Activated naive CD8-positive, alpha-beta T cell (primary cell): ENCODE measurements around the gene HMG20B.

Experiments
- H3K27ac Mint-ChIP-seq: one replicate; pipeline ENCODE4 v1.8.0; 2021; ENCODE audit warnings: mixed read lengths
- H3K27me3 Mint-ChIP-seq: one replicate; pipeline ENCODE4 v1.8.0; 2021; ENCODE audit warnings: mixed read lengths
- H3K36me3 Mint-ChIP-seq: one replicate; pipeline ENCODE4 v1.8.0; 2021; ENCODE audit warnings: mixed read lengths
- H3K4me1 Mint-ChIP-seq: one replicate; pipeline ENCODE4 v1.8.0; 2021; ENCODE audit warnings: low read depth, mixed read lengths
- H3K4me3 Mint-ChIP-seq: one replicate; pipeline ENCODE4 v1.8.0; 2021; ENCODE audit warnings: mild to moderate bottlenecking, mixed read lengths
- H3K9me3 Mint-ChIP-seq: one replicate; pipeline ENCODE4 v1.8.0; 2021; ENCODE audit warnings: low read depth, mixed read lengths

HMG20B gene

GRCh38 chr19:3610745-3611717 is 38.3 kb downstream of the HMG20B start:
- no peaks in the 10 kb centered on the region for H3K9me3 Mint-ChIP-seq
- peaks cover 10% of the 10 kb centered on the region for H3K4me1 Mint-ChIP-seq
- no peaks in the 10 kb centered on the region for H3K27me3 Mint-ChIP-seq
- H3K4me3 Mint-ChIP-seq, result no peak overlapping the region
- H3K27ac Mint-ChIP-seq, result no peak overlapping the region
- H3K36me3 Mint-ChIP-seq, result no peaks in the 10 kb centered on the region

DNA sequence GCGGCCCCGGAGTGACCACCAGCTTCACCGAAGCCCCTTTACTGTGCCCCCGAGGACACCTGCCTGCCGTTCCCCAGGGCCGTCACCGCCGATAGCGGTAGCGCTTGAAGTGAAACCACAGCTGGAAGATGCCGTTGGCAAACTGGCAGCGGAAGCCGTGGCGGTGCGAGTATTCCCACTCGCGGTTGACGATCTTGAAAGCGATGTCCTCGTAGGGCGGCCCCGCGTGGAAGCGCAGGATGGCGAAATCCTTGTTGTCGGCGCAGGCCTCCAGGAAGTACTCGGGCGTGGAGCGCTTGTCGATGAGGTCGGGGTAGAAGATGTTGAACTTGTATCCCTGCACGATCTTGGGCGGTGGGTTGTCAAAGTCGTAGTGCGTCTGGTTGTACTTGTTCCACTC is 39.1 kb downstream of the HMG20B start:
- Mint-ChIP-seq H3K4me1 (peaks cover 10% of the 10 kb centered on the region), H3K27me3 (no peaks in the 10 kb centered on the region), H3K36me3 (no peaks in the 10 kb centered on the region), H3K9me3 (no peaks in the 10 kb centered on the region), H3K27ac (no peak overlapping the region), H3K4me3 (no peak overlapping the region)

GRCh38 chr19:3612330-3612729 is 39.6 kb downstream of the HMG20B start:
- H3K4me3 Mint-ChIP-seq, result no peak overlapping the region
- peaks cover 12% of the 10 kb centered on the region for H3K4me1 Mint-ChIP-seq
- H3K9me3 Mint-ChIP-seq, result no peaks in the 10 kb centered on the region
- no peaks in the 10 kb centered on the region for H3K27me3 Mint-ChIP-seq
- no peaks in the 10 kb centered on the region for H3K36me3 Mint-ChIP-seq
- H3K27ac Mint-ChIP-seq, result no peak overlapping the region

GRCh38 chr19:3612901-3613741 is 40.4 kb downstream of the HMG20B start:
- no peaks in the 10 kb centered on the region for H3K27me3 Mint-ChIP-seq
- no peaks in the 10 kb centered on the region for H3K36me3 Mint-ChIP-seq

DNA sequence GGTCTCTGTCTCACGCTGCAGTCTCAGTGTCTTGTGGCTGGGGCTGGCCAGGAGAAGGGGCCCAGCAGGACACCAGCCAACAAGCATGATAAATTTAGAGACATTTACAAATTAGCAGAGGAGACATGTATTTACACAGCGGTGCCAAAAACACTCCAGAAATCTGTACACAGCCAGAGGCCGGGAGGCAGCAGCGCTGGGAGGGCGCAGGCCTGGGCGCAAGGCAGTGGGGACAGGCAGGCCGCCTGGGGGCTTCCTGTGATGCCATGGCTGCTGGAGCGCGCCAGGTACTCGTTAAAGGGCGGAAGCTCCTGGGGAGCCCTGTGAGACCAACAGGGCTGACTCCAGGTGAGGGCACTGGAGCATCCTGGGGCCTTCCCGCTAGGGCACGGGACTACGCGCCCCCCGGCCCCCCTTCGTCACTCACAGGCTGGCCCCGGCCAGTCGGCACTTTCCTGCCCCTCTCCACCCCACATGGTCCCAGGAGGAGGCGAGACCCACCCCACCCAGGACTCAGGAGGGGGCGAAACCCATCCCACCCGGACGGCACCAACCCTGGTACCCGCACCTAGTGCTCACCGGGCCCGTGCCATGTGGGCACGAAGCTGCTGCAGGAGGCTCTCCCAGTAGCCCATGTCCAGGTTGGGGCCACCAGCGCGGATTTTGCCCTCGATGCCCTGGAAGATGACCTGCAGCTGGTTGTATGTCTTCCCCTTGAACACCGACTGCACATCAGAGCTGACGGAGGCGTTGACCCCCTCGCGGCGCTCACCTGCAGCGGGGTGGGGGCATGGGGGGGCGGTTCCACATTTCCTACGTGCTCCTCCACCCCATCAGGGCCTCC is 41.3 kb downstream of the HMG20B start:
- Mint-ChIP-seq H3K36me3 (no peaks in the 10 kb centered on the region), H3K27me3 (no peaks in the 10 kb centered on the region), H3K4me3 (no peak overlapping the region), H3K27ac (no peak overlapping the region), H3K4me1 (peaks cover 9% of the 10 kb centered on the region), H3K9me3 (no peaks in the 10 kb centered on the region)

More at GRCh38 chr19:3612901-3613741, 40.4 kb downstream of the HMG20B start:
- no peak overlapping the region for H3K4me3 Mint-ChIP-seq
- no peaks in the 10 kb centered on the region for H3K9me3 Mint-ChIP-seq
- peaks cover 13% of the 10 kb centered on the region for H3K4me1 Mint-ChIP-seq
- H3K27ac Mint-ChIP-seq, result no peak overlapping the region

DNA sequence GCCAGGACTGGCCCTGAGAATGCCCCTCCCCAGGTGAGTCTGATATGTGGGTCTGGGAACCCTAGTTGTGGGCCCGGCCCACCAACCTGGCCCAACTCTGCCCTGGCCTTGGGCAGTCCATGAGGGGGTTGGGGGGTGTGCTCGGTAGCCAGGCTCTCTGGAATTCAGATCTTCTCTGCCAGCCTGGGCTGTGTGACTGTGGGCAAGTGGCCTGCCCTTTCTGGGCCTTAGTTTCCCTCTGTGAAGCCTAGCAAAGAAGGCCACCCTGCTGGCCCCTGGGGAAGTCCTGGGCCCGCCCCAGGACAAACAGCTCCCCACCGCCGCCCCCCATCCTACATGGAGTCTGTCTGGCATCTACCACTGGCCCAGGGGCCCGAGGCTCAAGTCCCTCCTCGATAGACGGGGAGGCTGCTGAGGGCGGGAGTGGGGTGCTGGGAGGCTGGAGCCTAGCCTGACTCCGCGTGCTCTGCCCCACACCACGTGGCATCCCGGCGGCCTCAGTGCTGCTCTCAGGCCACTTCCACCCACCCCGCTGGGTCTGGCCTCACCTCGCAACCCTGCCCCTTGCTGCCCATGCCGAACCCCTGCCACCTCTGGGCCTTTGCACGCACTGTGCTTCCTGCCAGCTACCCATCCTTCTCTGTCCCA is 42.2 kb downstream of the HMG20B start:
- Mint-ChIP-seq H3K27ac (no peak overlapping the region), H3K27me3 (no peaks in the 10 kb centered on the region), H3K36me3 (no peaks in the 10 kb centered on the region), H3K9me3 (no peaks in the 10 kb centered on the region), H3K4me1 (peaks cover 9% of the 10 kb centered on the region), H3K4me3 (no peak overlapping the region)

GRCh38 chr19:3615524-3616135 is 42.9 kb downstream of the HMG20B start:
- Mint-ChIP-seq H3K9me3 (no peaks in the 10 kb centered on the region), H3K36me3 (no peaks in the 10 kb centered on the region), H3K4me1 (peaks cover 9% of the 10 kb centered on the region), H3K27me3 (no peaks in the 10 kb centered on the region), H3K4me3 (no peak overlapping the region), H3K27ac (no peak overlapping the region)

DNA sequence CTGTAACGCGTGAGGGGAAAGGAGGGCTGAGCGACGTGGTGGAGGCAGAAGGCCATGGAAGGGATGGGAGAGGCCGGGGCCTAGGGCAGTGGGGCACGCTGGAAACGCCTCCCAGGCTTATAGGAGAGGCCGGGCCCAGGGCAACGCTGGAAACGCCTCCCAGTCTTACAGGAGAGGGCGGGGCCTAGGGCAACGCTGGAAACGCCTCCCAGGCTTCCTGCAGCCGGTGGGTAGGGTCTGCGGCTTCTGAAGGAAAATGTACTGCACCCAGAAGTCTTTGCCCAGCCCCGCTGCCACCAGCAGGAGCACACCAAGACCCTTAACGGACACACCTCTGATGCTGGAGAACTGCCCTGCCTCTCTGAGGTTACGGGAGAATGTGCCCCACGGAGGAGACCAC is 44.7 kb downstream of the HMG20B start:
- H3K27me3 Mint-ChIP-seq, result no peaks in the 10 kb centered on the region
- H3K36me3 Mint-ChIP-seq, result no peaks in the 10 kb centered on the region
- H3K4me1 Mint-ChIP-seq, result peaks cover 9% of the 10 kb centered on the region
- H3K4me3 Mint-ChIP-seq, result no peak overlapping the region
- no peaks in the 10 kb centered on the region for H3K9me3 Mint-ChIP-seq
- no peak overlapping the region for H3K27ac Mint-ChIP-seq

- Mint-ChIP-seq H3K36me3 (no peaks in the 10 kb centered on the region), H3K27ac (no peak overlapping the region), H3K4me3 (no peak overlapping the region), H3K27me3 (no peaks in the 10 kb centered on the region), H3K4me1 (peaks cover 9% of the 10 kb centered on the region), H3K9me3 (no peaks in the 10 kb centered on the region)
These were observed 45.5 kb downstream of the HMG20B start for GRCh38 chr19:3618144-3618810.

GRCh38 chr19:3618811-3619630 is 46.3 kb downstream of the HMG20B start:
- H3K27me3 Mint-ChIP-seq, result no peaks in the 10 kb centered on the region
- H3K36me3 Mint-ChIP-seq, result no peaks in the 10 kb centered on the region
- peaks cover 10% of the 10 kb centered on the region for H3K4me1 Mint-ChIP-seq

GRCh38 chr19:3619631-3620012 is 46.9 kb downstream of the HMG20B start:
- Mint-ChIP-seq H3K27ac (no peak overlapping the region), H3K36me3 (no peaks in the 10 kb centered on the region), H3K4me3 (no peak overlapping the region), H3K9me3 (no peaks in the 10 kb centered on the region), H3K27me3 (no peaks in the 10 kb centered on the region), H3K4me1 (peaks cover 16% of the 10 kb centered on the region)

More at GRCh38 chr19:3618811-3619630, 46.3 kb downstream of the HMG20B start:
- Mint-ChIP-seq H3K4me3 (no peak overlapping the region), H3K27ac (no peak overlapping the region), H3K9me3 (no peaks in the 10 kb centered on the region)

DNA sequence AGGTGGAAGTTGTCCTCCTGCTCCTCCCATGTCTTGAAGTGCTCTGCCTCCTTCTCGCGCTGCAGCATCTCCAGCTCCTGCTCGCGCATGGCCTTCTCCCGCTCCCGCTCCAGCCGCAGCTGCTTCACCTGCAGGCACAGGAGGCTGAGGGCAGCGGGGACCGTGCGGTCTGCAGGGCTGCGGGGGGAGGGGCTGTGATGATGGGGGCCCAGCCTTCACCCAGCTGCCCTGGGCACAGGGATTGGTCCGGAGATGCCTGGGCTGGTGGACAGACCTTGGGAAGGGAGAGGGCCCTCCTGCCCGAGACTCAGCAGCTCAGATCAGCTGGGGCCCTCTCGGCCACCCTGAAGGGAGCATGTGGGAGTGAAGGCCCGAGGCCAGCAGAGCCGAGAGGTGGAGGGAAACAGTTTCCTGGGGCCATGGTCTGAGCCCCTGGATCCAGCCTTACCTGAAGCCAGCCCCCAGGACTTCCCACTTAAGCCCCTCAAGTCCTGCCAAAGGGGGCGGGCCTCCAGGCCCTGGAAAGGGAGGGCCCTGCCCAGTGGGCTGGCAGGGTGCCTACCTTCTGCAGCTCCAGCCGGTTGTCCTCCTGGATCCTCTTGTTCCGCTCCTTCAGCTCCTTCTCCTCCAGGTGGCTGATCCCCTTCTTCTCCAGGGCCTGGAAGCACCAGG is 47.5 kb downstream of the HMG20B start:
- Mint-ChIP-seq H3K36me3 (no peaks in the 10 kb centered on the region), H3K4me1 (peaks cover 22% of the 10 kb centered on the region), H3K9me3 (no peaks in the 10 kb centered on the region), H3K4me3 (no peak overlapping the region), H3K27me3 (no peaks in the 10 kb centered on the region), H3K27ac (no peak overlapping the region)
